Keratinocyte (primary cell): ENCODE results near the gene PRKCZ. TPM values are rescaled to one million over a fixed set of nuclear protein-coding genes. Genes with fewer than 3 reads are reported as not detected.

Experiments used
- DNase-seq: peaks from one replicate; pipeline ENCODE4 v3.0.0-alpha.2; 2011; ENCODE audit warnings: low read depth, missing footprints, low spot score
- FAIRE-seq: peaks from 2 replicates; lab custom pipeline; 2011; peaks lifted over from hg19 to GRCh38; lab: Jason Lieb, UNC
- H2AFZ ChIP-seq: 2 replicates; pipeline ENCODE4 v1.6.0; 2012; ENCODE audit warnings: low read length, control low read depth, inconsistent platforms; ENCODE audit not compliant: control insufficient read depth
- H3K27ac ChIP-seq: 2 replicates; pipeline ENCODE4 v1.5.1; 2011; ENCODE audit warnings: low read length; ENCODE audit not compliant: control insufficient read depth, insufficient read depth
- H3K27me3 ChIP-seq: 3 replicates; pipeline ENCODE4 v1.6.0; 2011; ENCODE audit warnings: low read length; ENCODE audit not compliant: control insufficient read depth, insufficient read depth; ENCODE audit errors: extremely low read depth
- H3K36me3 ChIP-seq, 2 experiments: 2 replicates in 1 of 2; 3 replicates in 1 of 2; pipeline ENCODE4 v1.5.1; 2011; ENCODE audit warnings: low read length in 2 of 2, mild to moderate bottlenecking in 1 of 2; ENCODE audit not compliant: control insufficient read depth in 2 of 2, insufficient read depth in 2 of 2; ENCODE audit errors: extremely low read depth in 1 of 2
- H3K4me1 ChIP-seq: 3 replicates; pipeline ENCODE4 v1.5.1; 2011; ENCODE audit warnings: low read length; ENCODE audit not compliant: control insufficient read depth, insufficient read depth; ENCODE audit errors: extremely low read depth
- H3K4me2 ChIP-seq: 3 replicates; pipeline ENCODE4 v1.6.0; 2011; ENCODE audit warnings: low read depth, low read length; ENCODE audit not compliant: control insufficient read depth, insufficient read depth; ENCODE audit errors: extremely low read depth
- H3K4me3 ChIP-seq, 3 experiments: fragments of 200-600 bp in 1 of 3; sonication (generic) in 1 of 3; 2 replicates in 2 of 3; 3 replicates in 1 of 3; pipeline ENCODE4 v1.5.1; 2011 to 2016; ENCODE audit warnings: low read length in 3 of 3, mild to moderate bottlenecking in 3 of 3, control low read depth in 2 of 3, inconsistent platforms in 1 of 3, low read depth in 1 of 3, mixed read lengths in 1 of 3, mixed run types in 1 of 3, moderate library complexity in 1 of 3; ENCODE audit not compliant: control insufficient read depth in 2 of 3, insufficient read depth in 2 of 3; ENCODE audit errors: extremely low read depth in 1 of 3
- H3K79me2 ChIP-seq: 2 replicates; pipeline ENCODE4 v1.6.0; 2012; ENCODE audit warnings: low read length; ENCODE audit not compliant: control insufficient read depth, insufficient read depth
- H3K9ac ChIP-seq: 3 replicates; pipeline ENCODE4 v1.6.0; 2011; ENCODE audit warnings: low read length; ENCODE audit not compliant: control insufficient read depth, insufficient read depth; ENCODE audit errors: extremely low read depth
- H3K9me1 ChIP-seq: 3 replicates; pipeline ENCODE4 v1.6.0; 2011; ENCODE audit warnings: low read length; ENCODE audit not compliant: control insufficient read depth, insufficient read depth; ENCODE audit errors: extremely low read depth
- H3K9me3 ChIP-seq: 2 replicates; pipeline ENCODE4 v1.5.1; 2012; ENCODE audit warnings: low read depth, low read length; ENCODE audit not compliant: control insufficient read depth
- H4K20me1 ChIP-seq: 3 replicates; pipeline ENCODE4 v1.6.0; 2011; ENCODE audit warnings: low read length; ENCODE audit not compliant: control insufficient read depth, insufficient read depth; ENCODE audit errors: extremely low read depth
- CTCF ChIP-seq, 3 experiments: IDR thresholded peaks in 1 of 3; conservative IDR thresholded peaks in 1 of 3; optimal IDR thresholded peaks in 1 of 3; 2 replicates in 2 of 3; 3 replicates in 1 of 3; pipeline versions ENCODE3 to v1.5.1; 2011; ENCODE audit warnings: low read length in 3 of 3, mild to moderate bottlenecking in 3 of 3, moderate library complexity in 2 of 3, control low read depth in 1 of 3, inconsistent platforms in 1 of 3; ENCODE audit not compliant: insufficient read depth in 2 of 3; ENCODE audit errors: extremely low read depth in 1 of 3
- EZH2 ChIP-seq: IDR thresholded peaks from one replicate; pipeline ENCODE4 v1.6.1; 2012; ENCODE audit warnings: inconsistent platforms, mild to moderate bottlenecking, low read length, moderate library complexity
- dilution Hi-C: fragments of 300-500 bp; cut with MboI; formaldehyde crosslinking; loops from one replicate; pipeline ENCODE4 v1.7.0; 2020; ENCODE audit warnings: low sequenced_read_pairs; ENCODE audit not compliant: extremely low pct_ligation_motif_present
- polyA plus RNA-seq, 5 experiments: library from polyadenylated mRNA; depleted of rRNA in 3 of 5; stranded (reverse) in 3 of 5; stranded (forward) in 1 of 5; unstranded in 1 of 5; fragments of >200 nt; gene quantifications; 1 replicate in 1 of 5; 2 replicates in 3 of 5; 3 replicates in 1 of 5; pipeline versions ENCODE4 v1.2.1 to v1.2.3, GENCODE V29; 2011 to 2012; ENCODE audit warnings: missing spikeins in 2 of 5, low read depth in 1 of 5, low replicate concordance in 1 of 5

Gene PRKCZ
- polyA plus RNA-seq, 1 donor (not counting 4 experiments of a cell fraction or from before 2014, with no cell fraction given), result 36.3 TPM

GRCh38 chr1:2031546-2032540, 18.4 kb upstream of the PRKCZ start:
- peaks cover 2% of the 10 kb centered on the region for H4K20me1 ChIP-seq
- no peak overlapping the region for H3K4me2 ChIP-seq
- H3K4me1 ChIP-seq, result no peaks in the 10 kb centered on the region
- TF ChIP-seq CTCF (optimal IDR thresholded peaks at IDR 0.05 in 1 of 3, IDR thresholded peaks at IDR 0.05 in 1 of 3, conservative IDR thresholded peaks at IDR 0.05 in 1 of 3; ENCODE audit: extremely low read depth in 1 of 3, insufficient read depth in 2 of 3, low read length in 3 of 3), result no peak
- no peak for TF ChIP-seq EZH2
- H3K4me3 ChIP-seq, result no peak overlapping the region
- no peak overlapping the region for H3K27ac ChIP-seq
- peaks cover 10% of the 10 kb centered on the region for H3K27me3 ChIP-seq
- no peak for DNase-seq
- no peak overlapping the region for H3K9ac ChIP-seq
- dilution Hi-C loops, result no loop called here
- no peaks in the 10 kb centered on the region for H3K9me1 ChIP-seq
- no peaks in the 10 kb centered on the region for H3K36me3 ChIP-seq
- no peak overlapping the region for H2AFZ ChIP-seq
- no peaks in the 10 kb centered on the region for H3K9me3 ChIP-seq
- no peak for FAIRE-seq
- H3K79me2 ChIP-seq, result no peaks in the 10 kb centered on the region

- TF ChIP-seq EZH2 (no peak), CTCF (optimal IDR thresholded peaks at IDR 0.05 in 1 of 3, IDR thresholded peaks at IDR 0.05 in 1 of 3, conservative IDR thresholded peaks at IDR 0.05 in 1 of 3; ENCODE audit: extremely low read depth in 1 of 3, insufficient read depth in 2 of 3, low read length in 3 of 3) (no peak)
- Histone ChIP-seq H3K4me3 (no peak overlapping the region), H3K27ac (no peak overlapping the region), H3K36me3 (no peaks in the 10 kb centered on the region), H3K27me3 (peaks cover 10% of the 10 kb centered on the region), H3K9ac (no peak overlapping the region), H2AFZ (no peak overlapping the region), H3K9me1 (no peaks in the 10 kb centered on the region), H3K4me2 (no peak overlapping the region), H3K79me2 (no peaks in the 10 kb centered on the region), H3K9me3 (no peaks in the 10 kb centered on the region), H4K20me1 (peaks cover 2% of the 10 kb centered on the region), H3K4me1 (no peaks in the 10 kb centered on the region)
- DNase-seq (no peak), FAIRE-seq (no peak)
- dilution Hi-C loops, result no loop called here
These were observed 17.5 kb upstream of the PRKCZ start for GRCh38 chr1:2032737-2033136.
